22Rv1 (cell line): ENCODE measurements around the gene FAM170B.

Source experiments
- CTCF ChIP-seq: fragments of 450-650 bp; IDR thresholded peaks from 2 replicates; pipeline ENCODE4 v1.5.1; 2017; ENCODE audit warnings: mild to moderate bottlenecking
- ZFX ChIP-seq: fragments of 450-650 bp; IDR thresholded peaks from 2 replicates; pipeline ENCODE4 v1.6.1; 2017; ENCODE audit warnings: antibody characterized with exemption, borderline replicate concordance

- TF ChIP-seq CTCF (no peak), ZFX (no peak)
These were observed 52.1 kb downstream of the FAM170B start for GRCh38 chr10:49081547-49082275.
